ENCODE data around the gene STPG3.
A peak's percentile ranks its signal among the peaks of the same experiment; 100 is the strongest.

STPG3 gene

DNA sequence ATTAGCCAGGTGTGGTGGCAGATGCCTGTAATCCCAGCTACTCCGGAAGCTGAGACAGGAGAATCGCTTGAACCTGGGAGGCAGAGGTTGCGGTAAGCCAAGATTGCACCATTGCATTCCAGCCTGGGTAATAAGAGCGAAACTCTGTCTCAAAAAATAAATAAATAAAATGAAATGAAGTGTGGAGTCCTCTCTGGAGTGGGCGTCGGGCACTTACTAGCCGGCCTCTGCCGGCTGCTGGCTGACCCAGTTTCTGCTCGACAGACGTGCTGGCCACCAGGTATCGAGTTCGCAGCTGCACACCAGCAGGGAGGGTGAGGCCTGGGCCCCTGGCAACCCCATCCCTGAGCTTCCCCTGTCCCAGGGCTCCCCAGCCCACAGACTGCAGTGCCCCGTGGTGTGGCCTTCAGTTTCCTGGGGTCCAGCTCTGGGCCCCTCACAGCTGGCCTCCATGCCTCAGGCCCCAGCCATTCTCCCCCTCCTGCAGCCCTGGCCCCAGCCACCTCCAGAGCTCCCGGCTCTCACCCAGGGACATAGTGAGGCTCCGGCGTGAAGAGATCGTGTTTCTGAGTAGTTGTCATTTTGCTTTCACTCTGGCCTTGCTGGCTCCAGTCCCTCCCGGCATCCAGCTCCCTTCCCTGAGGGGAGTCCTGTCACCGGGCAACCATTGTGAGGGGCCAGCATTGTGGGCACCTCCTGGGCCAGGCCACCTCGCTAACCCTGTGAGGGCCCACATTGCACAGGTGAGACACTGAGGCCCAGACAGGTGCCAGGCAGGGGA, 3.8 kb upstream of the STPG3 start:
- no peak for DNase-seq

GRCh38 chr9:137247916-137248175, 3.2 kb upstream of the STPG3 start:
- no peak for DNase-seq

GRCh38 chr9:137250329-137251193, 525 bp upstream of the STPG3 start:
- DNase-seq: no peak

DNA sequence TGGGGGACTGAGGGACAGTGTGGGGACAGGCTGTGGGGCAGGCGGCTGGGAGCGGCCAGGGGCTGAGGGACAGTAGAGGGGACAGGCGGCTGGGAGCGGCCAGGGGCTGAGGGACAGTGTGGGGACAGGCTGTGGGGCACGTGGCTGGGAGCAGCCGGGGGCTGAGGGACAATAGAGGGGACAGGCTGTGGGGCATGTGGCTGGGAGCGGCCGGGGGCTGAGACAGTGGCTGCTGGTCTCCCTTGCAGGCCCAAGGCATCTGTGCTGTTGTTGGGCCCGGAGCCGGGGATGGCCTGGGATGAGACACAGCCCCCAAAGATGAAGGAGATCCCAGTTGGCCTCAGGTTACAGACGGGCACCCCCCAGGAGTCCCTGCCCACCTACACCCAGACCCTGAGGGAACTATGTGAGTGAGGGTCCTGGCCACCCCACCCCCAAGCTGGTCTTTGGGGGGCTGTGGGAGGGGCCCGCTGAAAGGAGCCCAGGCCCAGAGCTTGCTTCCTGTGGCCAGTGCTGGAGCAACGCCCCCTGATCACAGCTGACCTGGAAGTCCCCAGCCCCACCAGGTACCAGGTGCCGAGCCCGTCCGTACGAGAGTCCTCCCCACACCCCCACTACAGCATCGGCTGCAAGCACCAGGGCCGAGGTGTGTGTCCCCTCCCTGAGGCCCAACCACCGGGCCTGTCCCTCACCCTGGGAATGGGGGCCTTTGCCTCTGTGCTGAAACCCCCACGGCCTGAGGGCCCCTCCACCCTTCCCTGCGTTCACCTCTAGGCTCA, 593 bp downstream of the STPG3 start:
- DNase-seq: no peak

- no peak for DNase-seq
Observed at GRCh38 chr9:137252555-137253506, 1.7 kb downstream of the STPG3 start.

DNA sequence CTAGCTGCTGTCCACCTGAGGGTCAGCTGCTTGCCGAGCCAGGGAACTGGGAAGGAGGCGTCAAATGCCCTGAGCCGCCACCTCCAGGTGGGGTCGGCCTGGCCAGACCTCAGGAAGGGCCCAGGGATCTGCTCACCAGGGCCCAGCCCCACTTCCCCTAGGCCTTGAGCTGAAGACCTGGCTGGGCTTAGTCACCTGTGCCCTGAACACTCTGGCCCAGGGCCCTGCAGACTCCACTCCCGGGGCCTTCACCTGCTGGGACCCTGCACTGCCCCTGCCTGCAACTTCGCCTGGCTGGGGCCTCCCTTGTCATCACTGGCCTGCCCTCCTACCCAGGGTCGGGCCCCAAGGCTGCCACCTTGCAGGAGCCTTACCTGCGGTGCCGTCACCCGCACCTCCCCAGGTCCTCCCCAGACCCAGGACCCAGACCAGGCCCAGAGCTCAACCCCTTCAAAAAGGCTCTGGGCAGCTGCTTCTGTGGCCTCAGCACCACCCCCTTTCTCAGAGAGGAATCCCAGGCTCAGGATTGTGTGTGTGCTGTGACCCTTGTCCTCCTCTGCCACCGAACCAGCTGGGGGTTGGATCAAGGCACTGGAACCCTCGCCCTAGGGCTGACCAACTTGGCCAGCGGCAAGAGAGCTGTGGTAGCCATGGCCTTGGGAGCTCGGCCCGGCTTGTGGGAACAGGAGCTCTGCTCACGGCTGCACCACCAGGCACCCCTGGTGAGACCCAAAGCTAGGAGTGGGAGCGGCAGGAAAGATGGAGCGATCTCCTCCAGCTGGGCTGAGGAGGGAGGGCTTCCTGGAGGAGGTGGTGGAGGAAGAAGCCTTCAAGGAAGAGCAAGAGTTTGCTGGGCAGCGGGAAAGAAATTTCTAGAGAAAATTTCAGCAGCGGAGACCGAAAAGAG, 2.9 kb downstream of the STPG3 start:
- no peak for DNase-seq

GRCh38 chr9:137254624-137255447, 3.8 kb downstream of the STPG3 start, which contains the start of gene NELFB:
Gene NELFB, plus strand, starts transcription at chr9:137255327.
- DNase-seq: peak; percentile 52

DNA sequence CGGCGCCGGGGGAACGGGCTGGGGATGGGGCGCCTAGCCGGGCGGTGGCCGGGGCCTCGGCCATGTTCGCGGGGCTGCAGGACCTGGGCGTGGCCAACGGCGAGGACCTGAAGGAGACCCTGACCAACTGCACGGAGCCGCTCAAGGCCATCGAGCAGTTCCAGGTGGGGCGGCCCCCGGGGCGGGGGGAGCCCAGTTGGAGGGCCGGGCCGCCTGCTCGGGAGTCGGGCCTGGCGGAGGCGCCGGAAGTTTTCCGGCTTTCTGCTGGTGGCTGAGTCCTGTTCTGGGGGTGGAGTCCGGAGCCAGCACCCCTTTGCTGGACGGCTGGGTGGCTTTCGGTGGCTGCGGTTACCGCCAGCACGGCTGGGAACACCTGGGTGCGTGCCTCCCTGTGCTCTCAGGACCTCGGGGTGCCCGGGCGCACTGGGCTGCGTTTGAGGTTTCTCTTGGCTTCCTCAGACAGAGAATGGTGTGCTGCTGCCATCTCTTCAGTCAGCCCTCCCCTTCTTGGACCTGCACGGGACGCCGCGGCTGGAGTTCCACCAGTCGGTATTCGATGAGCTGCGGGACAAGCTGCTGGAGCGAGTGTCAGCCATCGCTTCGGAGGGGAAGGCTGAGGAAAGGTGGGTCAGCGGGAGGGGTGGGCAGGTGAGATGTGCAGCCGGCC, 4.5 kb downstream of the STPG3 start:
- DNase-seq: no peak

- no peak for DNase-seq
Observed at GRCh38 chr9:137256362-137256761, 5.3 kb downstream of the STPG3 start.

DNA sequence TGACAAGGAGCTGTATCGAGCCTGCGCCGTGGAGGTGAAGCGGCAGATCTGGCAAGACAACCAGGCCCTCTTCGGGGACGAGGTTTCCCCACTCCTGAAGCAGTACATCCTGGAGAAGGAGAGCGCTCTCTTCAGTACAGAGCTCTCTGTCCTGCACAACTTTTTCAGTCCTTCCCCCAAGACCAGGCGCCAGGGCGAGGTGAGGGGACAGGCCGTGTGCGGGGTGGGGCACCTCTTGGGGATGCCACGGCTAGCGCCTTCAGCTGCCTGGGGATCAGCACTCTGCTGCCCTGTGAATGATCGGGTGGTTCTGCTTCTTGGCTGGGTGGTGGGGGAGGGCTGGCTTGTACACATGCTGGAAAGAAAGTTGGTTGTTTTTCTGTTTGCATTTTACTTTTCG, 5.8 kb downstream of the STPG3 start:
- no peak for DNase-seq

DNA sequence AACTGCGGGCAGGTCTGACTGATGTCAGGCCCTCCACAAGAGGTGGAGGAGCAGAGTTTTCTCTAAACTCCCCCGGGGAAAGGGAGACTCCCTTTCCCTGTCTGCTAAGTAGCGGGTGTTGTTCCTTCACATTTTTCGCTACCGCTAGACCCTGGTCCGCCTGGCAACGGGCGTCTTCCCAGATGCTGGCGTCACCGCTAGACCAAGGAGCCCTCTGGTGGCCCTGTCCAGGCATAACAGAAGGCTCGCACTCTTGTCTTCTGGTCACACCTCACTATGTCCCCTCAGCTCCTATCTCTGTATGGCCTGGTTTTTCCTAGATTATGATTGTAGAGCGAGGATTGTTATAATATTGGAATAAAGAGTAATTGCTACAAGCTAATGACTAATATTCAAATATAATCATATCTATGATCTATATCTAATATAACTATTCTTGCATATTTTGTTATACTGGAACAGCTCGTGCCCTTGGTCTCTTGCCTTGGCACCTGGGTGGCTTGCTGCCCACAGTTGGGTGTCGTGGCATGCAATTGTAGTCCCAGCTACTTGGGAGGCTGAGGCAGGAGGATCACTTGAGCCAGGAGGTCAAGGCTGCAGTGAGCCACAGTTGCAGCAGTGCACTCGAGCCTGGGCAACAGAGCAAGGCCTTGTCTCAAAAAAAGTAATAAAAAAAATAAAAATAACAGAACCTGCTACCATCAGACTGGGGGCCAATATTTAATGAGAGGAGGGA, 11.3 kb downstream of the STPG3 start:
- DNase-seq: peak; percentile 5

DNA sequence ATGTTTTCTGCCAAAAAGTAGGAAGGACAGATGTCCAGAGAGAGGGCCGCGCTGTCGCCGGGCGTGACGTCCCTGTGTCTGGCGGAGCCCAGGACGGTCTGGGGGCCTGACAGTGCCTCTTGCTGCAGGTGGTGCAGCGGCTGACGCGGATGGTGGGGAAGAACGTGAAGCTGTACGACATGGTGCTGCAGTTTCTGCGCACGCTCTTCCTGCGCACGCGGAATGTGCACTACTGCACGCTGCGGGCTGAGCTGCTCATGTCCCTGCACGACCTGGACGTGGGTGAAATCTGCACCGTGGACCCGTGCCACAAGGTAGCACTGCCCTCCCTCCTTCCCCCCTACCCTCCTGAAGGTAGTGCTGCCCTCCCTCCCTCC, 11.8 kb downstream of the STPG3 start:
- no peak for DNase-seq

GRCh38 chr9:137263506-137263905, 12.4 kb downstream of the STPG3 start:
- DNase-seq: no peak

- DNase-seq: no peak
Observed at GRCh38 chr9:137264067-137264466, 13.0 kb downstream of the STPG3 start.

DNA sequence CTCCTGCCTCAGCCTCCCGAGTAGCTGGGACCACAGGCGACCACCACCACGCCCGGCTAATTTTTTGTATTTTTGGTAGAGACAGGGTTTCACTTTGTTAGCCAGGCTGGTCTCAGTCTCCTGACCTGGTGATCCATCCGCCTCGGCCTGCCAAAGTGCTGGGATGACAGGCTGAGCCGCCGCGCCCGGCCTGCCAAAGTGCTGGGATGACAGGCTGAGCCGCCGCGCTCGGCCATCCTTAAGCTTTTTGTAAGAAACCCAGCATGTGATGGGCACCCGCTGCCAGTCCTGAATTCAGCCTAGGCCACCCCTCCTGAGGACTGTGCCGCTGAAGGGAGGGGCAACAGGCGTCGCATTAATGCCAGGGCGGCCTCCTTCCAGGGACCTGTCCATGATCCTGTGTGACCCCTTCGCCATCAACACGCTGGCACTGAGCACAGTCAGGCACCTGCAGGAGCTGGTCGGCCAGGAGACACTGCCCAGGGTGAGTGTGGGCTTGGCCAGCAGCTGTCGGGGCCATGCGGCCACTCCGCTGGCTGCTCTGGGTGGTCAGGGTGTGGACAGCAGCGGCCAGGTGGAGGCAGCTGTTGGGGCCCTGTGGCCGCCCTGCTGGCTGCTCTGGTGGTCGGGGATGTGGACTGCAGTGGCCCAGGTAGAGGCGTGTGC, 14.5 kb downstream of the STPG3 start:
- no peak for DNase-seq

DNA sequence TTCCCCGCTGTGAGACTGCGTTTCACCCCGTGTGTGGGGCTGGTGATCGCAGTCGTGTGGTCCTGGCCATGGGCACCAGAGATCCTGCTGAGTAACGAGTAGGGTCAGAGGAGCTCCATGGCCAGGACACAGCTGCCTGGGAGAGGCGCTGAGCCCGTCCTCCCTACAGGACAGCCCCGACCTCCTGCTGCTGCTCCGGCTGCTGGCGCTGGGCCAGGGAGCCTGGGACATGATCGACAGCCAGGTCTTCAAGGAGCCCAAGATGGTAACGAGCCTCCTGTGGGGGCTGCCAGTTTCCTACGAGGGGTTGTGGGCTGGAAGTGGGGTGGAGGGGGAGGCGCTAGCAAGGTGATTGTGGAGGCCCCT, 15.1 kb downstream of the STPG3 start:
- no peak for DNase-seq

GRCh38 chr9:137266585-137267453, 15.7 kb downstream of the STPG3 start:
- DNase-seq: no peak

DNA sequence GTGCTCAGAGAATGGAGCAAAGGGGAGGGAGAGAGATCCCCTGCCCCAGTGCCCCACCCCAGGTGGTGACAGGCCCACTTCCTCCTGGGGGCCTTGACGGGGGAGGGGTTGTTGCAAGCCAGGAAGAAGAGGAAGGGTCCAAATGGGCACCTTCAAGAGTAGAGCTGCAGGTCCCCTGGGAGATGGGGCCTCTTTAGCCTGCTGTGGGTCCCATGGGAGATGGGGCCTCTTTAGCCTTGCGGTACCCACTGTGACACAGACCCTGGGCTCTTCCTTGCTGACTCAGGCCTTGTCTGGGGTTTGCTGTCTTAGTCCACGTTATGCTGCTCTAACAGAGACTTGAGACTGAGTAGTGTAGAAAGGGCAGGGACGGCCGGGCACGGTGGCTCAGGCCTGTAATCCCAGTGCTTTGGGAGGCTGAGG, 16.9 kb downstream of the STPG3 start:
- DNase-seq: no peak
